ENCODE measurements around the gene SCUBE3. TPM values are rescaled to one million over a fixed set of nuclear protein-coding genes. Genes with fewer than 3 reads are reported as not detected.

SCUBE3 gene
- total and polyA plus RNA-seq, 2 experiments from 2014 or later = 8.7 to 10.2 TPM

GRCh38 chr6:35273822-35274559 is 60.2 kb downstream of the SCUBE3 start:
- Histone ChIP-seq H3K4me3 (no peak overlapping the region), H4K20me1 (ENCODE audit: insufficient read depth, poor library complexity, severe bottlenecking) (no peaks in the 10 kb centered on the region), H3K79me2 (peaks cover 3% of the 10 kb centered on the region), H3K4me1 (ENCODE audit: insufficient read depth) (no peaks in the 10 kb centered on the region), H2AFZ (no peak overlapping the region), H3K36me3 (replicated peaks; ENCODE audit: insufficient read depth, low read depth) (no peaks in the 10 kb centered on the region), H3K9me2 (replicated peaks; ENCODE audit: insufficient read depth) (no peaks in the 10 kb centered on the region), H3K4me2 (no peak overlapping the region), H3K27ac (no peak overlapping the region), H3K27me3 (no peaks in the 10 kb centered on the region), H3K9me3 (ENCODE audit: low read depth) (no peaks in the 10 kb centered on the region)
- TF ChIP-seq EZH2 (IDR thresholded peaks at IDR 0.05; ENCODE audit: borderline replicate concordance) (no peak), EZH2phosphoT487 (IDR thresholded peaks at IDR 0.05; ENCODE audit: low read depth, severe bottlenecking, unreplicated experiment) (no peak), CTCF (IDR thresholded peaks at IDR 0.05; ENCODE audit: poor library complexity) (no peak)
- no peak for DNase-seq (ENCODE audit: low spot score)
- WGBS (ENCODE audit: low lambda C conversion rate, missing lambda C conversion rate) = 83% methylated on average over 4 of the region's 4 CpGs

GRCh38 chr6:35275744-35276260 is 62.0 kb downstream of the SCUBE3 start:
- Histone ChIP-seq H3K9me2 (replicated peaks; ENCODE audit: insufficient read depth) (no peaks in the 10 kb centered on the region), H3K79me2 (no peaks in the 10 kb centered on the region), H3K9me3 (ENCODE audit: low read depth) (no peaks in the 10 kb centered on the region), H3K4me2 (no peak overlapping the region), H4K20me1 (ENCODE audit: insufficient read depth, poor library complexity, severe bottlenecking) (no peaks in the 10 kb centered on the region), H3K27ac (no peak overlapping the region), H3K4me3 (no peak overlapping the region), H3K4me1 (ENCODE audit: insufficient read depth) (no peaks in the 10 kb centered on the region), H2AFZ (no peak overlapping the region), H3K27me3 (no peaks in the 10 kb centered on the region), H3K36me3 (replicated peaks; ENCODE audit: insufficient read depth, low read depth) (no peaks in the 10 kb centered on the region)
- no peak for DNase-seq (ENCODE audit: low spot score)
- TF ChIP-seq EZH2 (IDR thresholded peaks at IDR 0.05; ENCODE audit: borderline replicate concordance) (no peak), EZH2phosphoT487 (IDR thresholded peaks at IDR 0.05; ENCODE audit: low read depth, severe bottlenecking, unreplicated experiment) (no peak), CTCF (IDR thresholded peaks at IDR 0.05; ENCODE audit: poor library complexity) (no peak)
- 94% methylated on average over 4 of the region's 4 CpGs for WGBS (ENCODE audit: low lambda C conversion rate, missing lambda C conversion rate)

GRCh38 chr6:35278708-35279107 is 65.0 kb downstream of the SCUBE3 start:
- TF ChIP-seq EZH2 (IDR thresholded peaks at IDR 0.05; ENCODE audit: borderline replicate concordance) = no peak
- TF ChIP-seq CTCF (IDR thresholded peaks at IDR 0.05; ENCODE audit: poor library complexity) = no peak
- no peak for TF ChIP-seq EZH2phosphoT487 (IDR thresholded peaks at IDR 0.05; ENCODE audit: low read depth, severe bottlenecking, unreplicated experiment)
- Histone ChIP-seq H3K4me1 (ENCODE audit: insufficient read depth) (no peaks in the 10 kb centered on the region), H3K27me3 (no peaks in the 10 kb centered on the region), H3K27ac (no peak overlapping the region), H2AFZ (no peak overlapping the region), H3K9me2 (replicated peaks; ENCODE audit: insufficient read depth) (no peaks in the 10 kb centered on the region), H3K9me3 (ENCODE audit: low read depth) (no peaks in the 10 kb centered on the region), H3K4me3 (no peak overlapping the region), H3K36me3 (replicated peaks; ENCODE audit: insufficient read depth, low read depth) (no peaks in the 10 kb centered on the region), H4K20me1 (ENCODE audit: insufficient read depth, poor library complexity, severe bottlenecking) (no peaks in the 10 kb centered on the region), H3K4me2 (no peak overlapping the region), H3K79me2 (no peaks in the 10 kb centered on the region)
- no peak for DNase-seq (ENCODE audit: low spot score)
- WGBS (ENCODE audit: low lambda C conversion rate, missing lambda C conversion rate) = 93% methylated on average over 3 of the region's 3 CpGs

Data from hepatocyte (in vitro differentiated cells).